AG04450 (cell line): Measurements from ENCODE around the gene CENPP. TPM values are rescaled to one million over a fixed set of nuclear protein-coding genes. Genes with fewer than 3 reads are reported as not detected.

Source experiments
- CTCF ChIA-PET: fragments of 300-600, 350-600 bp; formaldehyde crosslinking; extraction: SDS; loops from one replicate; lab custom pipeline; 2022; ENCODE audit warnings: antibody characterized with exemption, inconsistent platforms; lab: Charles Lee
- POLR2A ChIA-PET: fragments of 350-600 bp; formaldehyde crosslinking; extraction: SDS; loops from one replicate; lab custom pipeline; 2021; ENCODE audit warnings: antibody characterized with exemption, inconsistent platforms; lab: Yijun Ruan, JAX
- DNase-seq: peaks from one replicate; pipeline ENCODE4 v3.0.0-alpha.2; 2011; ENCODE audit warnings: low read depth, low spot score
- H3K27ac ChIP-seq: one replicate; pipeline ENCODE4 v1.5.1; 2012; ENCODE audit warnings: low read depth, low read length, control low read depth
- H3K27me3 ChIP-seq: one replicate; pipeline ENCODE4 v1.6.0; 2012; ENCODE audit warnings: low read length; ENCODE audit not compliant: control insufficient read depth, insufficient read depth
- H3K4me3 ChIP-seq: 2 replicates; pipeline ENCODE4 v1.5.1; 2011; ENCODE audit warnings: mild to moderate bottlenecking, low read depth, low read length, control low read depth
- H3K9me3 ChIP-seq: 2 replicates; pipeline ENCODE4 v1.5.1; 2012; ENCODE audit warnings: low read length; ENCODE audit not compliant: control insufficient read depth, insufficient read depth
- CTCF ChIP-seq: IDR thresholded peaks from 2 replicates; pipeline ENCODE4 v1.5.1; 2011; ENCODE audit warnings: low read depth, low read length, control low read depth, inconsistent platforms
- polyA plus RNA-seq: library from polyadenylated mRNA; depleted of rRNA; stranded (reverse); fragments of >200 nt; gene quantifications from 2 replicates; pipeline ENCODE4 v1.2.3, GENCODE V29; 2011

CENPP gene
- polyA plus RNA-seq, 1 experiment: 4.4 TPM

GRCh38 chr9:92627651-92628050 is 301.9 kb downstream of the CENPP start:
- Histone ChIP-seq H3K27ac (no peak overlapping the region), H3K4me3 (no peak overlapping the region), H3K9me3 (no peaks in the 10 kb centered on the region), H3K27me3 (no peaks in the 10 kb centered on the region)
- no peak for TF ChIP-seq CTCF
- no peak for DNase-seq
- POLR2A ChIA-PET: no interaction called here
- CTCF ChIA-PET: interaction anchor here (1.1 kb wide), 1 partner anchor 299 kb away, joined by 3 read pairs; no protein-coding TSS in a partner anchor

GRCh38 chr9:92631452-92632343 is 305.9 kb downstream of the CENPP start:
- DNase-seq: no peak
- ChIA-PET CTCF (interaction anchor here (0.6 to 2.6 kb wide), 3 partner anchors 192 to 375 kb away, joined by 3 to 32 read pairs (median 3); partner anchors contain the start of genes CENPP and NOL8), POLR2A (no interaction called here)
- no peak for TF ChIP-seq CTCF
- Histone ChIP-seq H3K9me3 (no peaks in the 10 kb centered on the region), H3K27me3 (no peaks in the 10 kb centered on the region), H3K27ac (no peak overlapping the region), H3K4me3 (no peak overlapping the region)

- no peak for TF ChIP-seq CTCF
- H3K27me3 ChIP-seq: no peaks in the 10 kb centered on the region
- DNase-seq: no peak
- no peak overlapping the region for H3K4me3 ChIP-seq
- ChIA-PET POLR2A (no interaction called here), CTCF (interaction anchor here (1.8 to 4.0 kb wide), 4 partner anchors 193 to 303 kb away, joined by 7 to 48 read pairs (median 30); no protein-coding TSS in a partner anchor)
- H3K27ac ChIP-seq: no peak overlapping the region
- no peaks in the 10 kb centered on the region for H3K9me3 ChIP-seq
Measured at GRCh38 chr9:92632641-92633040, 306.9 kb downstream of the CENPP start.

- ChIA-PET POLR2A (no interaction called here), CTCF (interaction anchor here (0.6 to 4.0 kb wide), 27 partner anchors 9 to 495 kb away, joined by 3 to 48 read pairs (median 4); partner anchors contain the start of genes CENPP and OGN)
- H3K27ac ChIP-seq: no peak overlapping the region
- no peak for DNase-seq
- no peak overlapping the region for H3K4me3 ChIP-seq
- H3K27me3 ChIP-seq: no peaks in the 10 kb centered on the region
- H3K9me3 ChIP-seq: no peaks in the 10 kb centered on the region
- no peak for TF ChIP-seq CTCF
Measured at GRCh38 chr9:92633614-92634278, 308.0 kb downstream of the CENPP start.
